Fibroblast of lung (primary cell): ENCODE measurements around the gene LRRC66. TPM values are rescaled to one million over a fixed set of nuclear protein-coding genes. Genes with fewer than 3 reads are reported as not detected.

Experiments used
- DNase-seq, 2 donors: peaks; one replicate each; pipeline versions ENCODE4 v3.0.0 to v3.0.0-alpha.2; 2010; ENCODE audit warnings: low read depth in 2 of 2
- H2AFZ ChIP-seq: 2 replicates; pipeline ENCODE4 v1.5.1; 2012; ENCODE audit warnings: low read length, control low read depth, inconsistent platforms
- H3K27ac ChIP-seq: 2 replicates; pipeline ENCODE4 v1.5.1; 2011; ENCODE audit warnings: low read length, control low read depth; ENCODE audit not compliant: insufficient read depth
- H3K27me3 ChIP-seq: 2 replicates; pipeline ENCODE4 v1.5.1; 2011; ENCODE audit warnings: mild to moderate bottlenecking, low read length; ENCODE audit not compliant: control insufficient read depth, insufficient read depth
- H3K36me3 ChIP-seq: 2 replicates; pipeline ENCODE4 v1.5.1; 2011; ENCODE audit warnings: low read length; ENCODE audit not compliant: control insufficient read depth, insufficient read depth
- H3K4me1 ChIP-seq: 2 replicates; pipeline ENCODE4 v1.5.1; 2011; ENCODE audit warnings: low read length; ENCODE audit not compliant: control insufficient read depth, insufficient read depth; ENCODE audit errors: extremely low read depth
- H3K4me2 ChIP-seq: 2 replicates; pipeline ENCODE4 v1.5.1; 2011; ENCODE audit warnings: low read length, control low read depth; ENCODE audit not compliant: insufficient read depth; ENCODE audit errors: extremely low read depth
- H3K4me3 ChIP-seq, 4 experiments: fragments of 200-600 bp in 1 of 4; sonication (generic) in 1 of 4; replicated peaks in 1 of 4; 2 replicates each; pipeline ENCODE4 v1.5.1; 2011 to 2016; ENCODE audit warnings: low read length in 4 of 4, low read depth in 3 of 4, mild to moderate bottlenecking in 3 of 4, control low read depth in 2 of 4, inconsistent platforms in 1 of 4, mixed read lengths in 1 of 4; ENCODE audit not compliant: insufficient read depth in 1 of 4; ENCODE audit errors: control extremely low read depth in 1 of 4
- H3K79me2 ChIP-seq: 2 replicates; pipeline ENCODE4 v1.5.1; 2012; ENCODE audit warnings: mild to moderate bottlenecking, low read length, inconsistent platforms; ENCODE audit not compliant: control insufficient read depth, insufficient read depth
- H3K9ac ChIP-seq: 2 replicates; pipeline ENCODE4 v1.5.1; 2011; ENCODE audit warnings: mild to moderate bottlenecking, low read length, control low read depth; ENCODE audit not compliant: insufficient read depth
- H3K9me3 ChIP-seq: 2 replicates; pipeline ENCODE4 v1.5.1; 2012; ENCODE audit warnings: low read depth, low read length; ENCODE audit not compliant: control insufficient read depth, insufficient read depth
- H4K20me1 ChIP-seq: 2 replicates; pipeline ENCODE4 v1.5.1; 2011; ENCODE audit warnings: low read length; ENCODE audit not compliant: control insufficient read depth, insufficient read depth; ENCODE audit errors: extremely low read depth
- EZH2 ChIP-seq: IDR thresholded peaks from 2 replicates; pipeline ENCODE4 v1.5.1; 2012; ENCODE audit warnings: low read length, control low read depth, mild to moderate bottlenecking; ENCODE audit errors: missing control alignments
- polyA plus RNA-seq, 2 donors: library from polyadenylated mRNA; depleted of rRNA in 1 of 2; stranded (reverse) in 1 of 2; unstranded in 1 of 2; fragments of >200 nt; gene quantifications; 2 replicates each; pipeline ENCODE4 v1.2.1, GENCODE V29; 2011 to 2012; ENCODE audit warnings: missing spikeins in 1 of 2
- total RNA-seq: library from RNA; depleted of rRNA; stranded (reverse); fragments of >200 nt; gene quantifications from 2 replicates; pipeline ENCODE4 v1.2.1, GENCODE V29; 2014
- TF ChIP-seq, protein P1 (sequence below), 2 donors: IDR thresholded peaks in 1 of 2; conservative IDR thresholded peaks in 1 of 2; 1 replicate in 1 of 2; 2 replicates in 1 of 2; pipeline ENCODE4 v1.5.1; 2011 to 2012; ENCODE audit warnings: low read length in 2 of 2, control low read depth in 1 of 2, inconsistent platforms in 1 of 2, low read depth in 1 of 2, mild to moderate bottlenecking in 1 of 2

The LRRC66 gene
- total and polyA plus RNA-seq, 2 donors (not counting 1 experiment from before 2014, with no cell fraction given), result 0.17 to 0.83 TPM

DNA sequence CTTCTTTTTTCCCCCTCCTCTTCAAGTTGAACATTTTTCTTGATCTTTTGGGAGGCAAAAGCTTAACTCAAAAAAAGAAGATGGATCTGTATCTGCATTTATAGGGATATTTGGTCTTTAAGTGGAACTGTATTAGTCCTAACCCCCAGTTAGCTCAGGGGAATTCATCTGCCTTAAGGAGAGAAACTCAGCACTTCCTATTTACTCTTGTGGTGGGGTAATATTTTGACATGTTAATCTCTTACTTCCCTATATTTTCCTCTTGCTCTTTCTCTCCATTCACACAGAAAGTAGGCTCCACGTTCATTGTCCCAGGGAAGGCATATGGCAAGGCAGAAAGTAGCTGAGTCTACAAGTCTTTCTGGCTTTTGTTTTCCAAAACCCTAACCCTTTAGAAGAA is 5.3 kb downstream of the LRRC66 start:
- no peak overlapping the region for H2AFZ ChIP-seq
- H3K27me3 ChIP-seq, result no peaks in the 10 kb centered on the region
- no peak overlapping the region for H3K9ac ChIP-seq
- H3K4me2 ChIP-seq, result no peak overlapping the region
- no peaks in the 10 kb centered on the region for H3K36me3 ChIP-seq
- DNase-seq, result no peak
- H3K27ac ChIP-seq, result no peak overlapping the region
- TF ChIP-seq EZH2, result no peak
- TF ChIP-seq, protein P1, sequence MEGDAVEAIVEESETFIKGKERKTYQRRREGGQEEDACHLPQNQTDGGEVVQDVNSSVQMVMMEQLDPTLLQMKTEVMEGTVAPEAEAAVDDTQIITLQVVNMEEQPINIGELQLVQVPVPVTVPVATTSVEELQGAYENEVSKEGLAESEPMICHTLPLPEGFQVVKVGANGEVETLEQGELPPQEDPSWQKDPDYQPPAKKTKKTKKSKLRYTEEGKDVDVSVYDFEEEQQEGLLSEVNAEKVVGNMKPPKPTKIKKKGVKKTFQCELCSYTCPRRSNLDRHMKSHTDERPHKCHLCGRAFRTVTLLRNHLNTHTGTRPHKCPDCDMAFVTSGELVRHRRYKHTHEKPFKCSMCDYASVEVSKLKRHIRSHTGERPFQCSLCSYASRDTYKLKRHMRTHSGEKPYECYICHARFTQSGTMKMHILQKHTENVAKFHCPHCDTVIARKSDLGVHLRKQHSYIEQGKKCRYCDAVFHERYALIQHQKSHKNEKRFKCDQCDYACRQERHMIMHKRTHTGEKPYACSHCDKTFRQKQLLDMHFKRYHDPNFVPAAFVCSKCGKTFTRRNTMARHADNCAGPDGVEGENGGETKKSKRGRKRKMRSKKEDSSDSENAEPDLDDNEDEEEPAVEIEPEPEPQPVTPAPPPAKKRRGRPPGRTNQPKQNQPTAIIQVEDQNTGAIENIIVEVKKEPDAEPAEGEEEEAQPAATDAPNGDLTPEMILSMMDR (conservative IDR thresholded peaks at IDR 0.05 in 1 of 2, IDR thresholded peaks at IDR 0.05 in 1 of 2; ENCODE audit: low read depth in 1 of 2, low read length in 2 of 2), result no peak
- H3K79me2 ChIP-seq, result no peaks in the 10 kb centered on the region
- H3K4me3 ChIP-seq, result no peak overlapping the region
- no peaks in the 10 kb centered on the region for H3K4me1 ChIP-seq
- H4K20me1 ChIP-seq, result no peaks in the 10 kb centered on the region
- H3K9me3 ChIP-seq, result no peaks in the 10 kb centered on the region

DNA sequence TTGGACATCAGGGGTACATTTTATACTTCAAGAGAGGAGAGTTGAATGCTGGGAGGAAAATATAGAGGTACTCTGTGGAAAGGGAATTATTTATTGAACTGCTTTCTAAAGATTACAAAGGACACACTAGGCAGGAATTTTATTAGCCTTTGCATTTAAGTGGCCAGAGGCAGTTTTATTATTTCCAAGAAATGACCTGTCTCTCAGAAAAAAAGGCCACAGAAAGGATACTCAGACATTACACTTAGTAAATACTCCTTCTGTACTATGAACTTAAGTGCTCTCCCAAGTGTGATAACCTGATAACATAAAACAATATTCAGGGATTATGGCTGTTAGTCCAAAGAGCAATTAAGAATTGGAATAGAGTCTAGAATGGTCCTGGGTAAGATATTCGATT is 7.5 kb downstream of the LRRC66 start:
- H3K4me2 ChIP-seq, result no peak overlapping the region
- no peaks in the 10 kb centered on the region for H3K36me3 ChIP-seq
- H3K27ac ChIP-seq, result no peak overlapping the region
- H3K79me2 ChIP-seq, result no peaks in the 10 kb centered on the region
- no peak overlapping the region for H2AFZ ChIP-seq
- no peaks in the 10 kb centered on the region for H4K20me1 ChIP-seq
- no peaks in the 10 kb centered on the region for H3K27me3 ChIP-seq
- DNase-seq, result no peak
- TF ChIP-seq, protein P1 (conservative IDR thresholded peaks at IDR 0.05 in 1 of 2, IDR thresholded peaks at IDR 0.05 in 1 of 2; ENCODE audit: low read depth in 1 of 2, low read length in 2 of 2), result no peak
- no peak for TF ChIP-seq EZH2
- H3K4me3 ChIP-seq, result no peak overlapping the region
- H3K9me3 ChIP-seq, result no peaks in the 10 kb centered on the region
- no peak overlapping the region for H3K9ac ChIP-seq
- H3K4me1 ChIP-seq, result no peaks in the 10 kb centered on the region

DNA sequence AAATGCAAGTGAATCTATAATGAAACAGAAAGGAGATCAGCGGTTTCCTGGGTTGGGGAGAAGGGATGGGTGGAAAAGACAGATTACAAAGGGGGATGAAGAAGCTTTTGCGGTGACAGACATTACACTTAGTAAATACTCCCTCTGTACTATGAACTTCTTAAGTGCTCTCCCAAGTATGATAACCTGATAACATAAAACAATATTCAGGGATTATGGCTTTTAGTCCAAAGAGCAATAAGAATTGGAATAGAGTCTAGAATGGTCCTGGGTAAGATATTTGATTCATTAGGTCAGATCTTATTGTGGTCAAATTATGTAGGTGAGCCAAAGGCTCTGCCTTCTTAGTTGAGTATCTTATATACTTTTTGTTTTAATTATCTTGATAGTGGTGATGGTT is 9.2 kb downstream of the LRRC66 start:
- TF ChIP-seq EZH2, result no peak
- TF ChIP-seq, protein P1 (conservative IDR thresholded peaks at IDR 0.05 in 1 of 2, IDR thresholded peaks at IDR 0.05 in 1 of 2; ENCODE audit: low read depth in 1 of 2, low read length in 2 of 2), result no peak
- Histone ChIP-seq H3K9ac (no peak overlapping the region), H3K36me3 (no peaks in the 10 kb centered on the region), H4K20me1 (no peaks in the 10 kb centered on the region), H3K27me3 (no peaks in the 10 kb centered on the region), H3K27ac (no peak overlapping the region), H2AFZ (no peak overlapping the region), H3K4me2 (no peak overlapping the region), H3K4me1 (no peaks in the 10 kb centered on the region), H3K9me3 (no peaks in the 10 kb centered on the region), H3K4me3 (no peak overlapping the region), H3K79me2 (no peaks in the 10 kb centered on the region)
- peak in 1 of 2 donors; percentile 54 for DNase-seq
